Bone marrow (tissue), 2 donors: ENCODE results near the gene PLEKHH1.

Experiments
- DNase-seq, 2 donors: peaks; one replicate each; lab custom pipeline; 2025; lab: John Stamatoyannopoulos, UW

Gene PLEKHH1

DNA sequence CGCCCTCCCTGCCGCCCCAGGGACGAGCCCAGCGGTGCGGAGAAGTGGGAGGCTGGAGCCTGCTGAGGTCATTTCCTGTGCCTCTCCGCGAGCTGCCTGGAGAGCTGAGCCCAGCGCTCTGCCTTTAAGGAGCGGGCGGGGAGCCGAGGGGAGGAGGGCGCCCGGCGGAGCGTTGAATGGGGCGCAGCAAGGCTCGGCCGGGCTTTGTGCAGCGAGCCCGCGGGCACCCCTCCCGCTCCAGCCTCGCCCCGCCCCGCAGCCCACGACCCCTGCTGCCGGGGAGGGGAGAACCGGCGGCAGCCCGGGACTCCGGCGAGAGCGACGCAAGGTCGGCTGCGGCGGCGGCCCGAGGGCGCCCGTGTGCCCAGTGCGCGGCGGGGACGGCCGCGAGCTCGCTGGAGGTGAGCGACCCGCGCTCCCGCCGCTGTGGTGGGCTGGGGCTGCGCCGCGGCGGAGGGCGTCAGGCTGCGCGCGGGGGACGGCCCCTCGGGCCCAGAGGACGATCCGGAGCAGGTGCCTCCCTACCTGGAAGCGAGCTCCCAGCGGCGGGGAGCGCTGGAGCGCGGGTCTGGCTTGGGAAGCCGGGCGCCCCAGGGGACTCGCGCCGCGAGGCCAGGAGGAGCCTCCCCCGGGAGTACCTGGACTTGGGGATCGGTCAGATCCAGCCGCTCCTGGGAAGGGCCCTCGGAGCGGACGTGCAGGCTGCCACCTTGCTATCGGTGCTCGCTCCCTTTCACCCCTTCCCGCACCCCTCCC lies at the start of gene PLEKHH1:
Gene PLEKHH1, plus strand, starts transcription at position 293 of the 756 bp plus-strand sequence. CDS start 8,578 bp downstream, outside the sequence.
- DNase-seq: peak; percentile 14 to 27

DNA sequence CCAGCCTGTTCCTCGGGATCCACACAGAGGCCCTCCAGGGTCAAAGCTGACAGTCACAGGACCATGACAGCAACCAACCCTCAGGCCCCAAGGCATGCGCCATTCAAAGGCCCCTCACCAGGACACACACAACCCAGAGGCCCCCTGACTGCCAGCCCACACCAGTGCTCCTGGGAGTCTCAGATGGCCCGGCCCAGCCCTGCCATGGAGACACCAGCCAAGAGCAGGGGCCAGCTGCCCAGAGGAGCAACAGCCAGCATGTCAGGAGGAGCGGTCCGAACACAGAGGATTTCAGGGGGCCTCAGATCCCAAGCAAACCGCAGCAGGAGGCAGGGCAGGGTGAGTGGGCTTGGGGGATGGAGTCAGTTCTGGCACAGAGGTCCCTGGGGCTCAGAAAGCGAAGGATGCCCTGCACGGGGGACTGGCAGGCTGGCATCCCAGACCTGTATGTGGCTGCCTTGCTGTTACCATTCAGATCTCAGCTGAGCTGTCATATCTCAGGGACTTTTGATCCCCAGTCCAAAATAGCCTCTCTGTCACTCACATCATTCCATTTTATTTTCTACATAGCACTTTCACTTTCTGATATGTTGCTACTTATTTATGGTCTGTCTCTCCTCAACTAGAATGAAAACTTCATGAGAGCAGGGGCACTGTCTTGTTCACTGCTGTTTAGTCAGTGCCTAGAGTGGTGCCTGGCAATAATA lies 49.4 kb upstream of the PLEKHH1 start:
- DNase-seq: no peak

DNA sequence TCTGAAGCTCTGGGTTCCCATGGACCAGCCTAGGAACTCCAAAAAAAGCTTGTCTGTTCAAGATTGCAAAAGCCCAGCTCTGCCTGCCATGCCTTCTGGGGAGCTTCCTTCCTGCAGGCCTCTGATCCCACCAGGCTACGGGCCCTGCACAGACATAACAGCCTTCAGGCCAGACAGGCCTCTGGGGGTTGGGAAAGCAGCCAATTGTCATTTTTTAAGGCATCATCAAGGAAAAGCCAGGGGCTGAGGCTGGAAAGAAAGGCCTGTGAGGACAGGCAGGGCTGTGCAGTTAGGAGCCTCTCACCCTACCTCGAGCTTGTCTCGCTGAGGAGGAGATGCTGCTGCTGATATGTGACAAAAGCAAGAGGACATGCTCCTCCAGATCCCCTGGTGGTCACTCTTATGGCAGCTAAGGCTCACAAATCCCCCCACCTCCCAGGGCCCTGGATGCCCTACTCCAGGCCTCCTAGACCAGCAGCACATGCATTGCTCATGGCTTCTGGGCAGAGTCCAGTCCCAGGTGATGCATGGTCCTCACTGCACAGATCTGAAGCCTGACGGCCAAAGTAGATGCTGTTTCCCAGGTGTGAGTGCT lies 47.5 kb upstream of the PLEKHH1 start:
- DNase-seq: no peak

DNA sequence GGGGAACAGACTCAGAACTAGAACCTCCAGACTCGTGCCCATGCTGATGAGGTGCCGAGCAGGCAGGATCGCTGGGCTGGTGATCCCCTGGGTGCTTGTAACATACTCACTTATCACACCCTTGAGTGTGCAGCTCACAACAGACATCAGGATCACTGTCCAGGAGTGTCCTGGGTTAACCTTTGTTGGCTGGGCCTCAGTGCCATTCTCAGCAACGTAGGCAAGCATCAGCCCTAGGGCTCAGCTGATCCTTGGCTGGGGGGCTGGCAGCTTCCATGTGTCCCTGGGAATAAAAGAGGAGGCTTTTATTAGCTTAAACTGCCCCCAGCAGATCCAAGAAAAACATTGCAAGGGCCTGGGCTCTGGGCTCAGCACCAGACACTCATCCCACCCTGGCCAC lies 46.2 kb upstream of the PLEKHH1 start:
- DNase-seq: no peak

DNA sequence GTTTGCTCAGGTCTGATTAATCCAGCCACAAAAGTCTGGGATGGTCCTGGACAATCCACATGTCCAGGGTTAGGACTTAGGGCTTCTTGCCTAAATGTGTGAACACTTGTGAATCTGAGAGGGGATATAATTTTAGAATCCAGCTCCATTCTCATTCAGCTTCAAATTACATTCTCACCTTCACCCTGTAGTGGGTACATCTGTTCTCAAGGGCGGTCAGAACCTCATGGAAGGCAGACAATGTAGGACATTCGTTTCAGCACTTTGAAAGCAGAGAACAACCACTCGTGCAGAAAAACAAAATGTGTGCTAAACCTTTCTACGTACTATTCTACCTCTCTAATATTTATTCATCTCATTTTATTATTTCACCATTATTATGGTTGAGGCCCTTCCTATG lies 45.8 kb upstream of the PLEKHH1 start:
- DNase-seq: no peak

DNA sequence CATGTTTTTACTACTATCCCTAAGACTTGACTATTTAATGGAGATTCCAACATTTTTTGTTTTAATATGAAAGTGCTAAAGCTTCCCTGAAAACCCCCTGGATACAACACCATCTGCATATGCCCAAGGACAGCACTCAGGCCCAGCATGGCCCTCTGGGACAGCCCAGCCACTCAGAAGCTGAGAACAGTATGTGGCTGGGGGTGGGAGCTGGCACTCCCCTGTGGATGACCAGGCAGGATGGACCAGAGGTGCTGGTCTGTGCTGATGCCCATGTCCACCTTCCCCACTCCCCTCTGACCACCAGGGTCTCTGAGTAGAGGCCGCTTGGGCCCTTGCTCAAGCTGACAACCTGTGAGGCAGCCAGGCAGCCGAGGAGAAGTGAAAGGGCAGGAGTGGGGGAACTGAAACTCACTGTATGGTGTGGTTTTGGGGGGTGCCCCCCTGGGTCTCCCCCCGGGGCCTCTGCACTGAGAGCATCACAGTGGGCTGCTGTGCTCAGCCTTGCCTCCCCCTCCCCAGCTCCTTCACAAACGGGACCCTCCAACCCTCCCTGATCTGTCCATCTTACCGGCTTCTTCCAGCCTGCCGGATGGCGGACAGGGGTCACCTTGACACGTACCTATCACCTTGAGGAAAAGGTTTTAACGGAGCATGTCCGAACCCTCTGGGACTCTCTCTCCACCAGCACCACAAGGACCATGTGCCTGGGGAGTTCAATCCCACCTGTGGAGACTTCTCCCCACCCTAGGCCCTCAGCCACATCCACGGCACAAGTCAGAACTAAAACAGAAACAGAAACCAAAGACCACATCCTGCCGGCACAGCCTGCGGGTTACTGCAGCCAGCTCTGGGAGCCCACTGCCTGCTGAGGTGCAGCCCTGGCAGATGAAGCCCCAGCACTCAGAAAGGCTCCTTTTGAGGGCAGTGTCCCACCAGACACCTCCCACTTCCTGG lies 44.9 kb upstream of the PLEKHH1 start, which contains the start of gene TMEM229B:
Gene TMEM229B, minus strand, starts transcription at position 785 of the 957 bp plus-strand sequence. CDS start 14,798 bp downstream, outside the sequence.
- DNase-seq: peak; percentile 51 to 85

DNA sequence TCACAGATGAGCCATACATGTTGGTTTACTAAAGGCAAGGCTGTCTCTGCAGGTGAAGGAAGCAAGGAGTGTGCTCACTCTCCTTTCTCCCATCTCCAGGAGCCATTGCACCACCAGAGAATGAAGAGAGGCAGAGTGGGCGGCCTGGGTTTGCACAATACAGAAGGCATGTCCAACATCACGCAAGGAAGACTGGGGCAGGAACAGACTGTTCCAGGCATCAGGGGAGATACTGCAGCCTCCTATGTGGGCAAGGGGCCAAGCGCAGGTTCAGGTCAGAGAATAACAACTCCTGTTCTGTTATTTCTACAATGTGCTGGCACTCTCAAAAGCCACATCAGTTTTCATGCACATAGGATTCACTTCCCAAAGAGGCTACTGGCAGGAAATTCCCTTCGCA lies 42.9 kb upstream of the PLEKHH1 start:
- DNase-seq: no peak

DNA sequence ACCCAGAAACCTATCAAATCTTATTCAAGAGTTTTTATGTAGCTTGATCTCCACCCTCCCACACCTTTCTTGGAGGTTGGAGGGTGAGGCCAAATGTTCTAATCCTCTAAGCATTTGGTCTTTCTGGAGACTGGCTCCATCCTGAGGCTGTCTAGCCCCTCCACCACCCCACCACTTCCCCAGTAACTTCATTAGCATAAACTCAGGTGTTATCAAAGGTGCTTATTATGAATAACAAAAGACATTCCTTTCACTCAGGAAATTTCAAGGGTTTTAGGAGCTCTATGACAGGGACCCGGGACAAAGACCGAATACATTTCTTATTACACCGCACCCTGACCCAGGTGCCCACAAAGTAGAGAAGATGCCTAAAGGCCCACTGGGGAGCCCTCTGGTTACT lies 41.8 kb upstream of the PLEKHH1 start:
- DNase-seq: no peak

DNA sequence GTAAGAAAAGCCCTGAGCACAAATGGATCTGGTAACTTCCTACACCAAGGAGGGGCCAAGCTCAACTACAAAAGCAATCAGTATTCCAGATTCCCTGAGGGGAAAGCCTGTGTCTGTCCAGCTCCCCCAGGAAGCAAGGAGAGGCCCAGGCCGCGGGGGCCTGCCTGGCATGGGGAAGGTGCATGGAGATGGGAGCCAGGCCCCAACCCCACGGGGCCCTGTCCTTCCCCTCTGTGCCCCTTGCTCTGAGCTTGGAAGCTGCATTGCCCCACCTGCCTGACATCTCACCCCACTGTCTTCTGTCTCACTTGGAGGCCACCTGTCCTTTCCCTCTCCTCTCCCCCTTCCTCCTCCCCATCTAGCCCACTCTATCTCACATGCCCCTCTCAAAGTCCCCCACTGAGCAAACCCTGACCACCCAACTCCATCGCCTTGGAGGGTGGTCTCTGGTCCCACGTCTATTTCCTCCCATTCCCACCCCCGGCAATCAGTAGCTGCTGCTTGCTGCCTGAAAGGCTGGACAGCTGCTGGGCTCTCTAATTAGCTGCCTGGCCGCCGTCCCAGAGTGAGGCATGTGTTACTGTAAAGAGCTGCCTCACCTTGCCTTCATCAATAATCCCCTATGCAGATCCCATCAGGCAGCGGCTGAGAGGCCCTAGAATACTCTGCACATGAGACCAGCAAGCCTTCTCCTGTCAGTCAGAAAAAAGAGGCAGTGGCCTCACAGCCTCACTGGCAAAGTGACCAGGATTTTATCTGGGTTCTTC lies 41.2 kb upstream of the PLEKHH1 start:
- DNase-seq: no peak

DNA sequence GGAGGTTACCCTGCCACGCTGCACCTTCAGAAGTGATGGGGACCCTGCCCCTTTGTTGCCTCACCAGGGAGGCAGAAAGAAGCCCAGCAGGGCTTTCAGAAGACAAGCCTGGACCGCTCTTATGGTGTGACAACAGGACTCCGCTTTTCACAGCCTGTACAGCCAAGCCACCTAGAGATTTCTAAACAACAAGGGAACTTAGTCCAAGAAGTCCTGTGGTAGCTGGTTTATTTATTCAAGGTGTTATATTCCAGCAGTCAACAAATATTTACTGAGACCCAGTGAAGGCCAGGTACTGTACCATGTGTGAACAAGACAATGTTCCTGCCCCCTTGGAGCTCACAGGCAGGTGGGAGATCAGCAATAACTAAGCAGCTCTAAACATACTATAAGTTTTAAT lies 40.6 kb upstream of the PLEKHH1 start:
- DNase-seq: no peak

DNA sequence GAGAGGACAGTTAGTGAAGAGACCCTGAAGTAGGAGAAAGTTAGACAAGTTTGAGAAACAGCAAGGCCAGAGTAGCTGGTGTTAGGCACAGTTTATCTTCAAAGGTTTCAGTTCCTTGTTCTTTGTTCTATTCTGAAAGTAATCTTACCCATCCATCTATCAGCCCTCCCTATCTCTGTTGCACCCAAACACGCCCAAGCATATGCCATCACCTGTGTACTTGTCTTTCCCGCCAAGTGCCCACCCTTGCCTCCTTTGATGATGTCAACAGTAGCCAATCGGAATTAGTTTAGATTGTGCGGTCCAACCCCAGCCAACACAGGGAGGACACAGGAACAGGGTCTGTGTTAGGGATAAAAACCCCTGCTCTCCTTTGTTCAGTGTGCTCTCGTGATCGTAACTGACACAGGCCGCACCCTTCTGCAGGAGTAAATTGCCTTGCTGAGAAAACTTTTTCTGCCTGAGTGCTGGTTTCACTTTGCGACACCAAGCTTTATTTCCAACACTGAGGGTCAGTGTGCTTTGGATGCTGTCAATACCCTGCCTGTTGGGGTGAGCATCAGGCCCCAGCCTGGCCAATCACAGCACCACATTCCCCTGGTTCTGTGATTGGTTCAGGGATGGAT lies 39.9 kb upstream of the PLEKHH1 start:
- no peak for DNase-seq

DNA sequence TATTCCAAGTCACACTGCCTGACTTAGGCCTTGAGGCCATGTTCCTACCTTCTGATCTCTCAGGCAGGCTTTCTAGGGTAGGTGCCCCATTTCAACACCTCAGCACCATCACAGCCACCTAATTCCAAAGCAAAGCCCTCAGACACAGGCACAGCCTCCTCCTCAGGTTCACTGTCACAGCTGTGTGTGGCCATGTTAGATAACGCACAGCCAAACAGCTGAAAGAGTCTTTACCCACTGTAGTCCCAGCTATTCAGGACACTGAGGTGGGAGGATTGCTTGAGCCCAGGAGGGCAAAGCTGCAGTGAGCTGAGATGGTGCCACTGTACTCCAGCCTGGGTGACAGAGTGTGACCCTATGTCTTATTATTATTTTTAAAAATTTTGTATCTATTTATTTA lies 37.3 kb upstream of the PLEKHH1 start:
- DNase-seq: no peak

DNA sequence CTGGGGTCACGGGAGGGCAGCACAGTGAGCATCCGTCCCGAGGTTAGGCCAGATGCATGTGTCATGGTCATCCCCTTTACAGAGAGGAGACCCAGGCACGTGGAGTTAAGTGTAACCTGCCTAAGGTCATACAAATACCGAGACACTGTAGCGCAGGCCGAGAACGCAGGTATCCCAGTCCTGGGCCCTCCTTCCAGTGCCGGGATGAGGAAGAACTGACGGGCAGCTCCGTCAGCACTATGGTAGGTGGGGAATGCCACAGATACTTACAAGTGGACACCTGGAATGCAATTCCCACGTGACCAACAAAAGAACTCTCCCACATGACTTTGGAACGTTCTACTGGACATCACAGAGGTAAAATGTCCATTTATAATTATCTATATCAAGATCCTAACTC lies 35.9 kb upstream of the PLEKHH1 start:
- no peak for DNase-seq

DNA sequence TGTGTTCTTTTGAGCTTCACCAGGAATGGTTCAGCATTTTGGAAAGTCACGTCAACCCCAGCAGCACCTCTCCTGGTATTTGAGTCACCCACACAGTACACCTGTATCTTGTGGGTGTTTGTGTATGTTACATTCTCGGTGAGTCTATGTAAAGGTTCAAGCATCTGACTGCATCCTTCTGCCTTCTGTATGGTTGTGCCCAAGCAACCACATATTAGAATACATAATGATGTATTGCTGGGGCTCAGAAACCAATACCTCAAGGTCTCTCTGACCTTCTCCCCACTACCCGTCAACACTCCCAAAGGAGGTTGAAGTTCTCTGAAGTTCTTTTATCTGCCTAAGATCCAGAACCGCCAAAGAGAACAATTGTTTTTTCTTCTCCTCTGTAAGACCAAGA lies 35.4 kb upstream of the PLEKHH1 start:
- no peak for DNase-seq

DNA sequence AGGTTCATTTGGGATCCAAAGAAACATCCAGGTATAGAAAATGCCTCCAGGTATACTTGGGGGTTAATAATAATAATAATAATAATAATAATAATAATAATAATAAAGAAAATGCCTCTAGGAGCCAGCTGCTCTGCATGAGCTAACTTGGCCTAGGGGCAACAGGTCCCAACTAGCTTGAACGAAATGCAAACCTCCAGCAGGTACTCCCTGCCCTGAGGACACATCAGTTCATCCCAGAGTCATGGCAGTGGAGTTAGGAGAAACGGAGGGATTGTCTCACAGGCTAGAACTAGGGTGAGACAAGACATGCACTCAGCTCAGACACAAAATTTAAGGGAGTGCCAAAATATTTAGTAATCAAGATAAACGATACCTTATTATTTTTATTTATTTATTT lies 32.1 kb upstream of the PLEKHH1 start:
- DNase-seq: no peak

DNA sequence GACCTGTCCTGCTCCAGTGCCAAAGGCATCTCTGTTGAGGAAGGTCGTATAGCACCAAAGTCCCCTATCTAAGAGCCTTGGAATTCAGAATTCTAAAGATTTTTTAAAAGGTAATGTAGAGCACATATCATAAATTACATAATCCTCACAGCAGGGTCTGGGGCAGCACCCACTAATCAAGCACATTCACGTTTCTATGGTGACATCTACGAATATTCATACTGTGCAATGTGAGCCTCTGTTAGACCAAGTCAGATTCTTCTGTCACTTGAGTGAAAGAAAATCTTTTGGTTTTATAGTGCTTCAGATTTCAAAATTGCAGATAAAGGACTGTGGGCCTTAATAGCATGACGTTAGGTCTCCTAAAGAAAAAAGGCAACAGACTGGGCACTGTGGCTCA lies 31.4 kb upstream of the PLEKHH1 start:
- no peak for DNase-seq

DNA sequence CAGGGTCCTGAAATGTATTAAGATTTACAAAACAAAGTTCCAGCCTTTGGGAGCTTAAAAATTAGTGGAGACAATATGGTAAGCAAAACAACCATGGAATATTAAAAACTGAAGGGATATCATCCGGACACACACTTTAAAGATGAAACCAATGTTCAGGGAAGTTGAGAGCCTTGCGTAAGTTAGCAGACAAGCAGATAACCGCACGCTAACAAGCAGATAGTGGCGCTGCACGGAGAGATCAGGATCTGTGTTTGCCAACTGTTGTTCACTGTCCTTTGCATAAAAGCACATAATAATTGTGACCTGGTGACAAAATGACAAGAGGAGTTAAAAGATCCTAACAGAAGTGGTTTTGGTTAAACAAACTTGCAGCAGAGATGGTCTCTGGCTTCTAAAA lies 30.2 kb upstream of the PLEKHH1 start:
- no peak for DNase-seq

DNA sequence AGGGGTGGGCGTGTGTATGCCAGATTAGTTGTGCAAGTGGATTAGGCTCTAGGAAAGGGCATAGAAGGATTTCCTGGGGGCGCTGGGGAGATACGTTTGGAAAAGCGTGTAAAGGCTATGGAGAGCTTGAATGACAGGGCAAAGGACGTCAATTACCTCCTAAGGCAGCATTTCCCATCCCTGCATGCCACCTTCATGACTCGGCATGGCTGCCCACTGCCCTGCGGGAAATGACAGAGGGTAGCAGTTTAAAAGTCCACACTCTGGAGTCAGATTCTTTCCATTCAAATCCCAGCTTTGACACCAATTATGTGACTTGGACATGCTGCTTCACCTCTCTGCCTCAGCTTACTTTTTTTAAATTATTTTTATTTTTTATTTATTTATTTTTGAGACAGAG lies 29.8 kb upstream of the PLEKHH1 start:
- DNase-seq: no peak

DNA sequence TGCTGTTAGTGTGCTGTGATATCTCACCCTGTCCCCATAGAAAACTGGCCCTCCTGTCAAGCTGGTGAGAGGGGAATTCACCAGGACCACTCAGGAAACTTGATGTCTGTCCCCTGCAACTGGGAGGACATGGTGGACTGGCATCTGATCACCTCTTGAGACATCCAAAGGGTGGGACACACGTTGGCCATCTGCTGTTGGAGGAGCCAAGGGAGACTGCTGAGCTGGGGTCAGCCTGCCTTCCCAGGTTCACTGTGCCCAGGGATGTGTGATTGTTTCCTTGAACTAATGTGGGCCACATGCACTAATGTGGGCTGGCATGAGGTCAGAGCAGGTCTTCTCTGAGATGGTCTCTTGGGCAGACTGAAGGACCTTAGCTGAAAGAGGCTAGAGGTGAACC lies 27.8 kb upstream of the PLEKHH1 start:
- DNase-seq: no peak

DNA sequence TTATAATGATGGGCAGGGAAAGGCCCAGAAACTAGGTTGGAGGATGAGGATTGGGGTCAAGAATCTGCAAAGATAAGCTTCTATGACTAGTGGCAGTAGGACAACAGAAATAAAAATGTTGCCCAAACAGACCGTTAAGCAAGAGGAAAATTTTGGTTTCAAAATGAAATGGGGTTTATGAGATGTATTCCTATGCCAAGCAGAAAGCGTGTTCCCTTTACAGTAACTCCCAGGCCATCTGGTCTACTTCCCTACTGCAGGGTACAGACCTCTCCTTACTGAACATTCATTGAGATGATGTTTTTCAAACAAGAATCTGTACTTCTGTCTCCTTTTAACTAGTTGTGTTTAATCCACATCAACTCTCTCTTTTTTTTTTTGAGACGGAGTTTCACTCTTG lies 24.1 kb upstream of the PLEKHH1 start:
- no peak for DNase-seq

DNA sequence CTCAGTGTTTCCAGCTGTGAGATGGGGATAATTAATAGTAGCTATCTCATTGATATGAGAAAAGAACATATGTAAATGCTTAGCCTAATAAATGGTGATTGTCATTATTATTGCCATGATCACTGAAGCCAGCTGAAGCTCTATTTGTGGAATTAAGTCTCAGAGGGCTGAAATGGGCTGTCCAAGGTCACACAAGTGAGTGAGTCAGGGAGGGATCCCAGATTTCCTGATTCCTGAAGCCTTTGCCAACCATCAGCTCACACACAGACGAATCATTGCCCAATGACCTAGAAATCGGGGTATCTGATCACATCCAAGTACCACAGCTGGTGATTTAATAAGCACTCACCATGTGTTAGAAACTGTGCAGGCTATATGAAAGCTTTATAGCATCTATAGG lies 23.0 kb upstream of the PLEKHH1 start:
- no peak for DNase-seq
